DMS153 (cell line): ENCODE data around the gene TMEM209.
"Not testable (repeated sequence)": the region's sequence is repeated elsewhere in the genome, so short reads cannot be mapped to it uniquely, and the experiment has no call there.

Experiments
- DNase-seq: peaks from one replicate; lab custom pipeline; 2025; lab: John Stamatoyannopoulos, UW

Gene TMEM209

DNA sequence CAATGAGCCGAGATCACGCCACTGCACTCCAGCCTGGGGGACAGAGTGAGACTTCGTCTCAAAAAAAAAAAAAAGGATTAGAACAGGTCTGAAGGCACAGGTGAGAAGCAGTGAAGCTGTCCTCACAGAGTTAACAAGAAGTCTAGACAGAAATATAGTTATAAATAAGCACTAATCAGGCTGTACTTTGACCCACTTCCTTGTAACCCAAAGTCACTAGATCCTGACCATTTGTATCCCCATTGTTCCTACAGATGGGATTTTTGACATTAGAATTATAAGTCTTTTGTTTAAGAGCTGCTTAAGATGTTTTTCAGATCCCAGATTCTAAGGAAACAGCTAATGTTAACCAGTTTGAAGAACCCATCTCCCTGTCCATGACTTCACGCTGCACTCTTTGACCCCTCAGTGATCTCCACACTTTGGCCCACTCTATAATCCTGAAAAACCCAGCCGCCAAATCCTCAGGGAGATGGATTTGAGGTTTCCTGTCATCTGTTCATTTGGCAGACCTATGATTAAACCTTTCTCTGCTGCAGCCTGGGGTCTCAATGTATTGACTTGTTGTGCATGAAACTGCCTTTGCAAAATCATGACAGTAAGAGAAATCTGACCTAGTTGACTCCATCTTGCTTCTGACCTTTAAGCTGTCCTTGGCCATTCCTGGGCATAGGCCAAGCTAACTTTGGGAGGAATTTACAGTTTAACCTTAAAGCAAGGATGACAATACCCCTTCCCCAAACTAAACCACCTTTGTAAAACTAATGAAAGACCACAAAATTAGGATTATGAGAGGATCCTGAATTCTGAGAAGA, 13.8 kb upstream of the TMEM209 start:
- no peak for DNase-seq

- no peak for DNase-seq
These were observed 11.5 kb upstream of the TMEM209 start for GRCh38 chr7:130216750-130217149.

- DNase-seq, result no peak
These were observed 10.8 kb upstream of the TMEM209 start for GRCh38 chr7:130216025-130216424.

- no peak for DNase-seq
These were observed 8.6 kb upstream of the TMEM209 start for GRCh38 chr7:130213828-130214227.

DNA sequence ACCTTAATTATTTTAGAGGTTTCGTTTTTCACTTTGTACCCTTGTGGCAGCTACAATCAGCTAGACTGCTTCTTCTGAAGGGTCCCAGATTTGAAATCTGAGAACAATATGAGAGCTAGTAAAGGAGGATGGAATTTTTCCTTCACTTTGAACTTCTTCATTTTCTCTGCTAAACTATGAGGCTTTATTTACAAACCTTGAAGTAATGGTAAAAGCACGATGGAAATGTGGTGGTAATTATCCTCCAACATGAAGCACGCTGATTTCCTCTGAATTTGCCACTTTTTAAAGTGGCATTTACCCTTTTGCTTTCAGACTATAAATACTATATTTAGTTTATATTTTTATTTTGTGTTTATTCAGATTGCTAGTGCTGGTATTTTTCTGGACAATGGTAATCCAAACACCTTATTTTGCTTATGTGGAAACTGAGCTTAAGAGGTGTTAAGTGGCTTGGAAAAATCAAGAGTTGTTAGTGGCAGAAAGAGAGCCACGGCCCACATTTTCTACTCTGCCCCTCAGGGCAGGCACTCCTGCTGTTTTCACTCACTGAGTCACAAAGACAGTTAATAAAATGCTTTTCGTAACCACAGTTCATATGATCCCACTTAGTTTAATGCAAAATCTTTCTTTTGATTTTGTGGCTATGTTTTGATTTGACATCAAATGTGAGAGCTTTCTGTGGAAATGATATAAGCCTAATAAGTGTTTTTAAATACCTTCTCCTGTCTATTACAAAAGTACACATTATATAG, 5.2 kb upstream of the TMEM209 start:
- DNase-seq, result no peak

DNA sequence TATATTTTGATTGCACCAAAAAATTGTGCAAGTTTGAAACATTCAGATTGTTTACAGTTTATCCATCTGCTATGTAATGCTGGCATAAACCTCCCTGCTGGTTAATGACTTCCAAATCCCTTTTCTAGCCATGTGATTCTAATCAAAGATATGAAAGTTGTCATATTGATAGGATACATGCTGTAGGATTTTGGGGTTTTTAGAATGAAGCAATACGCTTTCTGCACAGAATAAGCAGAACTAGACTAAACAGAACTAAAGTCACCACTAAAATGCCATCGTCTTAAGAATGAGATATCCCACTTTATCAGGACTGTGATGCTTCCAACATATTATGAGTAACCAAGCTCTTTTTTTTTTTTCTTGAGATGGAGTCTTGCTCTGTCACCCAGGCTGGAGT, 3.3 kb upstream of the TMEM209 start:
- no peak for DNase-seq

GRCh38 chr7:130207642-130208041, 2.4 kb upstream of the TMEM209 start, which contains the start of gene SSMEM1:
Gene SSMEM1 (plus strand): TSS chr7:130207860. CDS start chr7:130207911, 51 bp downstream.
- no peak for DNase-seq

- no peak for DNase-seq
These were observed 1.8 kb upstream of the TMEM209 start for GRCh38 chr7:130207033-130207432.

GRCh38 chr7:130201796-130202195, 3.4 kb downstream of the TMEM209 start:
- no peak for DNase-seq

- no peak for DNase-seq
These were observed 8.1 kb downstream of the TMEM209 start for GRCh38 chr7:130197094-130197493.

- no peak for DNase-seq
These were observed 8.7 kb downstream of the TMEM209 start for GRCh38 chr7:130196476-130196875.

GRCh38 chr7:130195396-130195795, 9.8 kb downstream of the TMEM209 start:
- no peak for DNase-seq

- DNase-seq, result no peak
These were observed 13.4 kb downstream of the TMEM209 start for GRCh38 chr7:130191791-130192190.

DNA sequence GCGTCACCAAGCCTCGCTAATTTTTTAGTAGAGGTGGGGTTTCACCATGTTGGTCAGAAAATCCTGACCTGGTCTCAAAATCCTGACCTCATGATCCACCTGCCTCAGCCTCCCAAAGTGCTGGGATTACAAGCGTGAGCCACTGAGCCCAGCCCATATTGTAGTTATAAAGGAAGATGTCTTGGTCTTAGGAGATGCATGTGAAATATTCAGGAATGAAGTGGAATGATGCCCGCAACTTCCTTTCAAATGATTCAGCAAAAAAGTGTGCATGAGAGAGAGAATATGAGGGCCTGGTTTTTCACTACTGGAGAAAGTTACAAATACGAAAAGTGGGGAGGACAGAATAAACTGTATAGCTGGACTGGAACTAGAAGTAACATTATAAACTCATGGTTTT, 15.9 kb downstream of the TMEM209 start:
- no peak for DNase-seq

DNA sequence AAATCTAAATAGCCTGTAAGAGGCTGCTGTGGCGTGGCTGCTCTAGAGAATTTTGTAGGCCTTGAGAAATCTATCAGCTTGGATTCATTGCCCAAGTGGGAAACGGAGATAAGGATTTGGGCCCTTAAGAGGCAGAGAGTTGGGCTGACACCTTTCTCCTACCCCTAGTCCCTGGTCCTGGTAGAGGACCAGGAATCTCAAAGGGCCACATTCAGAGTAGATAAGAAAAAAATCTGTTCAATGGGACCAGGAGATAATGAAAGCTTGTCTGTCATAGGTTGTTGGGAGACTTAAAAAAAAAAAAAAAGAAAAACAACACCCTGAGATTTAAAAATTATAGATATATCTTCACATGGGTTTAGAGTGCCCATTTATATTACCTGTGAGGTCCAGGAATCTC, 17.8 kb downstream of the TMEM209 start:
- DNase-seq, result no peak

- DNase-seq, result not testable (repeated sequence)
These were observed 20.9 kb downstream of the TMEM209 start for GRCh38 chr7:130184349-130184748.

- DNase-seq, result no peak
These were observed 22.2 kb downstream of the TMEM209 start for GRCh38 chr7:130182990-130183389.

- DNase-seq, result no peak
These were observed 24.0 kb downstream of the TMEM209 start for GRCh38 chr7:130181263-130181605.

DNA sequence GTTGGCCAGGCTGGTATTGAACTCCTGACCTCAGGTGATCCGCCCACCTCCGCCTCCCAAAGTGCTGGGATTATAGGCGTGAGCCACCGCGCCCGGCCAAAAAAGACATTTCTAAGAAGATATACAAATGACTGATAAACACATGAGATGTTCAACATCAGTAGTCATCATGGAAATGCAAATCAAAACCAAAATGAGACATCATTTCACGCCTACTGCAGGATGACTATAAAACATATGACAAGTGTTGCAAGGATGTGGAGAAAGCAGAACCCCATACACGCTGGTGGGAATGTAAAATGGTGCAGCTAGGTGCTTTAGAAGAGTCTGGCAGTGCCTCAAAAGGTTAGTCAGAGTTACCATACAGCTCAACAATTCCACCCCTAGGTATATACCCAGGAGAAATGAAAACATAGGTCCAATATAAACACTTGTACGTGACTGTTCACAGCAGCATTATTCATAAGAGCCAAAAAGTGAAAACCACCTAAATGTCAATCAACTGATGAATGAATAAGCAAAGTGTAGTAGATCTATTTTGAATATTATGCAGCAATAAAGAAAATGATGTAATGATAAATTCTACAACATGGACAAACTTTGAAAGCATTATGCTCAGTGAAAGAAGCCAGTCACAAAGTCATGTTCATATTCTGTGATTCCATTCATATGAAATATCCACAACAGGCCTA, 24.5 kb downstream of the TMEM209 start:
- DNase-seq, result no peak

DNA sequence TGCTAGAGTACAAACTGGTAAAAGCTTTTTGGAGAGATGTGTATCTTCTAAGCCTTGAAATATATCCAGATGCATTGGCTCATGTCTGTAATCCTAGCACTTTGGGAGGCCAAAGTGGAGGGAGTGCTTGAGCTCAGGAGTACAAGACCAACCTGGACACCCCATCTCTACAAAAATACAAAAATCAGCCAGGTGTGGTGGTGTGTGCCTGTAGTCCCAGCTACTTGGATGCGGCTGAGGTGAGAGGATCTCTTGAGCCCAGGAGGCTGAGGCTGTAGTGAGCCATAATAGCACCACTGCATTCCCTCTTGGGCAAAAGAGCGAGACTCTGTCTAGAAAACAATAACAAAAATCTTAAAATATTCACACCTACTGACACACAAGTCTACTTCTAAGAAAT, 25.6 kb downstream of the TMEM209 start:
- no peak for DNase-seq

DNA sequence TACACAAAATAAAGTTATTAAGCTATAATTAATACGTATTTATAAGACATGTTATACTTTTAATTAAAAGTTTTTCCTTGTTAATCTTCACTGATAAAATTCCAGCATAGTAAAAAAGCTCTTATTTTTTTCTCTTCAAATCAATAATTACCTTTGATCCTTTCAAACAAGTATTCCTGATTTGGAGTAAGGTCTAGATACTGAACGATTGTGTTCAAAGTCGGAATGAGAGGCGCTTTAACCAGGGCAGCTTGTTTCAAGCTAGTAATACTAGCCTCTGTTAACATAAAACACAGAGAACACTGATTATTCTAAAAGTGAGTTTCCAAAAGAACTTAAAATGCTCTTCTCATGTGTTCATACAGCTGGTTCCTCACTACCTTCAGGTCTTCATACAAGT, 27.0 kb downstream of the TMEM209 start:
- no peak for DNase-seq

- DNase-seq, result no peak
These were observed 30.8 kb downstream of the TMEM209 start for GRCh38 chr7:130174237-130174959.
